ENCODE results near the gene RNF17.

Gene RNF17

DNA sequence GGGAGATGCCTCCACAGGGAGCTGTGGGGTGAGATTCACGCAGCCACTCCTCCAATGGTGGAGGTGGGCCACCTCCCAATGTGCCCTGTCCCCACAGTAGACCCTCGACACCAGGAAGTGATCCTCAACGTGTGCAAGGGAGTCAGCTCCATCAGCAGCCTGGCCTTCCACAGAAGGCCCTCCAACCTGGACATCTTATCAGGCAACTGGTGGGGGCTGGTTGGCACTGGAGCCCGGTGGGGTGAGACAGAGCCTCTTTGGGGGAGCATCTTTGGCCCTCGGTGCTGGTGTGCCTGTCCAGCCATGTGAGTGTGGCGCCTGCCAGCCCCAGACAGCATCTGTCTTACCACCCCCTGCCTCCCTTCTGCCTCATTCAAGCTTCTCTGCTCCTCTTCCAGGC, 19.7 kb upstream of the RNF17 start:
- TF ChIP-seq POLR2AphosphoS5 (IDR thresholded peaks at IDR 0.05; ENCODE audit: low read depth) (no peak), GABPA (IDR thresholded peaks at IDR 0.05; ENCODE audit: low read depth) (no peak), SPI1 (IDR thresholded peaks at IDR 0.05; ENCODE audit: borderline replicate concordance, low read depth) (no peak)
- TF ChIP-seq, protein P1, sequence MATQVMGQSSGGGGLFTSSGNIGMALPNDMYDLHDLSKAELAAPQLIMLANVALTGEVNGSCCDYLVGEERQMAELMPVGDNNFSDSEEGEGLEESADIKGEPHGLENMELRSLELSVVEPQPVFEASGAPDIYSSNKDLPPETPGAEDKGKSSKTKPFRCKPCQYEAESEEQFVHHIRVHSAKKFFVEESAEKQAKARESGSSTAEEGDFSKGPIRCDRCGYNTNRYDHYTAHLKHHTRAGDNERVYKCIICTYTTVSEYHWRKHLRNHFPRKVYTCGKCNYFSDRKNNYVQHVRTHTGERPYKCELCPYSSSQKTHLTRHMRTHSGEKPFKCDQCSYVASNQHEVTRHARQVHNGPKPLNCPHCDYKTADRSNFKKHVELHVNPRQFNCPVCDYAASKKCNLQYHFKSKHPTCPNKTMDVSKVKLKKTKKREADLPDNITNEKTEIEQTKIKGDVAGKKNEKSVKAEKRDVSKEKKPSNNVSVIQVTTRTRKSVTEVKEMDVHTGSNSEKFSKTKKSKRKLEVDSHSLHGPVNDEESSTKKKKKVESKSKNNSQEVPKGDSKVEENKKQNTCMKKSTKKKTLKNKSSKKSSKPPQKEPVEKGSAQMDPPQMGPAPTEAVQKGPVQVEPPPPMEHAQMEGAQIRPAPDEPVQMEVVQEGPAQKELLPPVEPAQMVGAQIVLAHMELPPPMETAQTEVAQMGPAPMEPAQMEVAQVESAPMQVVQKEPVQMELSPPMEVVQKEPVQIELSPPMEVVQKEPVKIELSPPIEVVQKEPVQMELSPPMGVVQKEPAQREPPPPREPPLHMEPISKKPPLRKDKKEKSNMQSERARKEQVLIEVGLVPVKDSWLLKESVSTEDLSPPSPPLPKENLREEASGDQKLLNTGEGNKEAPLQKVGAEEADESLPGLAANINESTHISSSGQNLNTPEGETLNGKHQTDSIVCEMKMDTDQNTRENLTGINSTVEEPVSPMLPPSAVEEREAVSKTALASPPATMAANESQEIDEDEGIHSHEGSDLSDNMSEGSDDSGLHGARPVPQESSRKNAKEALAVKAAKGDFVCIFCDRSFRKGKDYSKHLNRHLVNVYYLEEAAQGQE (IDR thresholded peaks at IDR 0.05; ENCODE audit: insufficient replicate concordance, low read depth), result no peak
- TF ChIP-seq, protein P2, sequence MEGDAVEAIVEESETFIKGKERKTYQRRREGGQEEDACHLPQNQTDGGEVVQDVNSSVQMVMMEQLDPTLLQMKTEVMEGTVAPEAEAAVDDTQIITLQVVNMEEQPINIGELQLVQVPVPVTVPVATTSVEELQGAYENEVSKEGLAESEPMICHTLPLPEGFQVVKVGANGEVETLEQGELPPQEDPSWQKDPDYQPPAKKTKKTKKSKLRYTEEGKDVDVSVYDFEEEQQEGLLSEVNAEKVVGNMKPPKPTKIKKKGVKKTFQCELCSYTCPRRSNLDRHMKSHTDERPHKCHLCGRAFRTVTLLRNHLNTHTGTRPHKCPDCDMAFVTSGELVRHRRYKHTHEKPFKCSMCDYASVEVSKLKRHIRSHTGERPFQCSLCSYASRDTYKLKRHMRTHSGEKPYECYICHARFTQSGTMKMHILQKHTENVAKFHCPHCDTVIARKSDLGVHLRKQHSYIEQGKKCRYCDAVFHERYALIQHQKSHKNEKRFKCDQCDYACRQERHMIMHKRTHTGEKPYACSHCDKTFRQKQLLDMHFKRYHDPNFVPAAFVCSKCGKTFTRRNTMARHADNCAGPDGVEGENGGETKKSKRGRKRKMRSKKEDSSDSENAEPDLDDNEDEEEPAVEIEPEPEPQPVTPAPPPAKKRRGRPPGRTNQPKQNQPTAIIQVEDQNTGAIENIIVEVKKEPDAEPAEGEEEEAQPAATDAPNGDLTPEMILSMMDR (IDR thresholded peaks at IDR 0.05; ENCODE audit: insufficient read depth, low read length), result no peak
- no peak for DNase-seq (ENCODE audit: low read depth in 1 of 2, low spot score in 1 of 2)
- H3K27ac ChIP-seq (replicated peaks), result no peak overlapping the region
- peaks cover 51% of the 10 kb centered on the region for H3K27me3 ChIP-seq (ENCODE audit: insufficient read depth, poor library complexity, severe bottlenecking)
- no peak overlapping the region for H3K4me3 ChIP-seq (replicated peaks; ENCODE audit: insufficient read depth, low read length)

DNA sequence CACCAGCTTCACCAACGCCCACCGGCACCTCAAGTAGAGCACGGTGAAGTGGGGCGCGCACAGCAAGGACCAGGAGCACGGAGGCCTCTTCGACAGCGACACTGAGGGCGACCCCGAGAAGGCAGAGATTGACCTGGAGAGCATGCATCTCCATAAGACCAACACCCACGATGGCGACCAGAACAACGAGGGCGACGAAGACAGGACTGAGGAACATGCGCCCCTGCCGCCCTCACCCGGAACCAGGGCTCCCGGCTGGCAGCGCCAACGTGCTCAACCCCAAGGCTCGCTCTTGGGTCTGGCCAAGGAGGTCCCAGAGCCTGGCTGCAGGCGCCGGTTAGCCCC, 18.5 kb upstream of the RNF17 start:
- Histone ChIP-seq H3K27ac (replicated peaks) (no peak overlapping the region), H3K27me3 (ENCODE audit: insufficient read depth, poor library complexity, severe bottlenecking) (peaks cover 51% of the 10 kb centered on the region), H3K4me3 (replicated peaks; ENCODE audit: insufficient read depth, low read length) (no peak overlapping the region)
- TF ChIP-seq, protein P1 (IDR thresholded peaks at IDR 0.05; ENCODE audit: insufficient replicate concordance, low read depth), result no peak
- TF ChIP-seq, protein P2 (IDR thresholded peaks at IDR 0.05; ENCODE audit: insufficient read depth, low read length), result no peak
- TF ChIP-seq GABPA (IDR thresholded peaks at IDR 0.05; ENCODE audit: low read depth), result no peak
- no peak for TF ChIP-seq SPI1 (IDR thresholded peaks at IDR 0.05; ENCODE audit: borderline replicate concordance, low read depth)
- no peak for TF ChIP-seq POLR2AphosphoS5 (IDR thresholded peaks at IDR 0.05; ENCODE audit: low read depth)
- DNase-seq (ENCODE audit: low read depth in 1 of 2, low spot score in 1 of 2), result no peak

DNA sequence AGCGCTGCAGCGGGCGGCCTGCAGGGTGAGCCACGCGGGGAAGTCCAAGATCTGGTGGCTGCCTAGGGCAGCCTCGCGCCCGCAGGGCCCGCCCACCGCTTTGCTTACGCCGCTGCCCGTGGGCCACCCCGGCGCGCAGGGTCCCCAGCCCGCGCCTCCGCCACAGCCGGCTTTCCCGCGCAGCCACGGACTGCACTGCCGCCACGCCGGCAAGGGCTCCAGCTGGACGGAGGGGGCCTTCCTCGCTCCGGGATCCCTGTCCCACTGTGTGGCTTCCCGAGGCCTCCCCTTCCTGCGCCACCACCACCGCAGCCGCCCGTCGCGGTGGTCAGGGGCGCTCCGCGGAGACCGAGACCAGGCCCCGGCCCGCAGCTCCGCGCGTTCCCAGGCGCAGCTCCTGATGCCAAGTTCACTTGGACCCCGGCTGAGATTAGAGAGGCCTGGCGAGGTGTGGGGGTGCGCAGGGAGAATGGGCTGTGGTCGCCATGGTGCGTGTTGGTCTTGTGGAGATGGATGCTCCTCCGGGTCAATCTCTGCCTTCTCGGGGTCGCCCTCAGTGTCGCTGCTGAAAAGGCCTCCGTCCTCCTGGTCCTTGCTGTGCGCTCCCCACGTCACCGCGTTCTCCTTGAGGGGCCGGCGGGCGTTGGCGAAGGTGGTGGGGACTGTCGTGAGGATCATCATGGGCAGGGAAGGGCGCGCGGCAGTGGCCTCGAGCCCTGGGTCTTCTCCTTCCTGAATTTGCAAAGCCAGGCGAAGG, 17.9 kb upstream of the RNF17 start:
- H3K27ac ChIP-seq (replicated peaks), result no peak overlapping the region
- TF ChIP-seq, protein P2 (IDR thresholded peaks at IDR 0.05; ENCODE audit: insufficient read depth, low read length), result no peak
- TF ChIP-seq POLR2AphosphoS5 (IDR thresholded peaks at IDR 0.05; ENCODE audit: low read depth) (no peak), SPI1 (IDR thresholded peaks at IDR 0.05; ENCODE audit: borderline replicate concordance, low read depth) (no peak), GABPA (IDR thresholded peaks at IDR 0.05; ENCODE audit: low read depth) (no peak)
- TF ChIP-seq, protein P1 (IDR thresholded peaks at IDR 0.05; ENCODE audit: insufficient replicate concordance, low read depth), result no peak
- H3K27me3 ChIP-seq (ENCODE audit: insufficient read depth, poor library complexity, severe bottlenecking), result peaks cover 54% of the 10 kb centered on the region
- no peak for DNase-seq (ENCODE audit: low read depth in 1 of 2, low spot score in 1 of 2)
- no peak overlapping the region for H3K4me3 ChIP-seq (replicated peaks; ENCODE audit: insufficient read depth, low read length)

Measured in HL-60 (cell line).